HUDEP-2 (cell line): ENCODE data around the gene CCN5.
"Not testable (repeated sequence)": the region's sequence is repeated elsewhere in the genome, so short reads cannot be mapped to it uniquely, and the experiment has no call there.

Source experiments
- DNase-seq, 76 experiments: peaks; one replicate each; lab custom pipeline; 2025; ENCODE audit not compliant: unreplicated experiment in 76 of 76; lab: John Stamatoyannopoulos, UW

The CCN5 gene

GRCh38 chr20:44752099-44752931, 37.1 kb downstream of the CCN5 start:
- DNase-seq = no peak

DNA sequence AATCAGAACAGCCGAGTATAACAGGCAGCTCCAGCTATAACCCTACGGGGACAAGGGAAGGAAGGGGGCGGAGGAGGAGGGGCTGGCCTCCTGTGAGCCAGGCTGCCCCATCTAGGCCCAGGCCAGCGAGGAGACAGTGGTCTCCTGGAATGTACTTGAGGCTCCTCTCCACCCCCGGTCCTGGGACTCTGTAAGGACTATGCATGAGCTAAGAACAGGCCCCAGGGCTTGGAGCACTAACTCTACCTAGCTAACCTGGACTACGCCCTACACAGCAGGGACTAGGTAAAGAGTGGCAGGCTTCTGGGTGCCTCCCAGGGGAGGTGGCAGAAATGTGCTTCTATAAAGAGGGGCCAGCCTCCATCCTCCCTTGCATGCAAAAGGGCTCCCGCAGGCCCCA, 39.4 kb downstream of the CCN5 start:
- no peak for DNase-seq

DNA sequence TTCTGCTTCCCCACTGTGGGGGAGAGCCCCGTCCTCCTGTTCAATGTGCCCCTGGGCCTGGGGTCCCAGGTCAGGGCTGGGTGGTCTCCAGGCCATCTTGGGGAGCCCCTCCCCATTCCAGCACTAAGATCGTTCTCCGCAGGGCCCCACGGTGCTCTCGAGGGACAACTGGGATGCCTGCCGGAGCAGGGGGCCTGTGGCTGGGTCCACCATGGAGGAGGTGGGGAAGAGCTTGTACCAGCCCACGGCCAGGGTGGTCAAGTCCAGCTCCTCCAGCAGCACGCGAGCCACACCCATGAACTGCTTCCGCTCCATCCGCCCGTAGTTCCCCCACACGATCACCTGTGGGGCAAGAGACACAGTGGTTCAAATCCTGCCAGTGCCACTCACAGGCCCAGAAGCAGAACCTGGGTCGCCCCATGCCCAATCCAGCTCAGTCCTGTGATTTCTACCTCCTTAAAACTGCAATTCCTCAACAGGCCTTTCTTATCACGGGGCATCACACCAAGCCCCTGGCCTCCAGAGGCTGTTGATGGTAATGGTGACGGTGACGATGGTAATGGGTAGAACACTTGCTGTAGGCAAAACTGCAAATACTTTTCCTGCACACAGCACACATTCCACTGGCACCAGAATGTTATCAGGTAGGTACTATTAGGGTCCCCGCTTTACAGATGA, 41.0 kb downstream of the CCN5 start:
- no peak for DNase-seq

DNA sequence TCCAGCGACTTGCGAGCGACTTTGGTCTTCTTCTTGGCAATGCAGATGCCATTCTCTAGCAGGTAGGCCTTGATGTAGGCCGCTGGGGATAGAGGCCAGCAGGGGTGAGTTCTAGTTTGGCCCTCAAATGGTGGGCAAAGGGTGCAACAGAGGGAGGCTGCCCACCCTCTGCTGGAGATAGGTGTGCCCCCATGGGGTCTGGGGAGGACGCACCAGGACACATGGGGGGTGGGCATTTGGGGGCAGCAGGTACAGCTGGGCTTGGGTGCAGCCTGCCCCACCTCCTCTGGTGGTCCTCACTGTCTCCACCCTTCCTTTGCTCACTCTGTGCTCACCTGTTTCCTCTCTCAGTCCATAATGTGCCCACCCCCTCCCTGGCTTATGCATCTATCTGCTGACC, 41.8 kb downstream of the CCN5 start:
- DNase-seq = no peak

GRCh38 chr20:44758247-44759101, 43.3 kb downstream of the CCN5 start:
- no peak for DNase-seq

DNA sequence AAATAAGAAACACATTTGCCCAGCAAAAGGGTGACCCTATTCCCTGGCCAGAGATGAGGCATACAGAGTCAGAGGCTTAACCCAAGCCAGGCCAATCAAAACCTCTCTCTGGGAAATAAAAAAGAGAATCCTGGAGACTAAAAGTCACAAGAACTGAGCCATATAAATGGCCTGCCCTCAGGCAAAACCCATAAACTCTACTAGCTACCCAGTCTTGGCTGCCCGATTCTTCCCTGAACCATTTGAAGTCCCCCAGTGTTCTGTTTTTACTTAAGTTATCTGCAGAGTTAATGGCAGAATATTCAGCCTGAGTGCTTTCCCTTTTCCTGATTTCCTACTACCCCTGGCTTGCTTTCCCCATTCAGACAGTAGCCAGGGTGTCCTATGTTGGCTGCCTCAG, 44.4 kb downstream of the CCN5 start:
- no peak for DNase-seq

GRCh38 chr20:44761423-44761822, 46.3 kb downstream of the CCN5 start:
- DNase-seq = no peak

DNA sequence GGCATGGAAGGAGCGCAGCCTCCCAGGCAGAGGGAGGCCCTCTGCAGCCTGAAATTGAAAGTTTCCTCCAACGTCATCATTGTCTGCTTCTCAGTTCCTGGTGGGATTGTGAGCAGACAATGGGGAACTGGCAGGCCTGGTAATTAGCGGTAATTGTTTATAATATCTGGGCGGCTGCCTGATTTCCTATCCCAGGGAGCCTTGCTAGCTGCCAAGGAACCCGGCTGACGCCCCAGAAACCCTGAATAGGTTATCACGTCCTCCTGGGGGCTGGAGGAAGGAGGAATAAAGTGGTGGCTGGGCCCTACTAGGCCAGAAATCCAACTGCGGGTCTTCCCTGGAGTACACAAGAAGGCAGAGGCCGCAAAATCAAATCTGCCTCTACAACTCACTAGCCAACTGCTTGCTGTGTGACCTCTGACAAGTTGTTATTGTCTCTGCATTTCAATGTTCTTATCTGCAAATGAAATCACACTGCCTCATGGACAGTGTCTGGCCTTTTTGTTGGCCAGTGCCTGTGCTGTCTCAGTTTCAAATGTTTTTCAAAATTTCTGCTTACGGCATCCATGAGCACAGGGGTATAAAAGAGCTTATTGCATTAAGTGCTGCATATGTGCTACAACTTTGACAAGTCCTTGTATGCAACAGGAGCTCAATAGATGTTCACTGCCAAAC, 47.4 kb downstream of the CCN5 start:
- no peak for DNase-seq

DNA sequence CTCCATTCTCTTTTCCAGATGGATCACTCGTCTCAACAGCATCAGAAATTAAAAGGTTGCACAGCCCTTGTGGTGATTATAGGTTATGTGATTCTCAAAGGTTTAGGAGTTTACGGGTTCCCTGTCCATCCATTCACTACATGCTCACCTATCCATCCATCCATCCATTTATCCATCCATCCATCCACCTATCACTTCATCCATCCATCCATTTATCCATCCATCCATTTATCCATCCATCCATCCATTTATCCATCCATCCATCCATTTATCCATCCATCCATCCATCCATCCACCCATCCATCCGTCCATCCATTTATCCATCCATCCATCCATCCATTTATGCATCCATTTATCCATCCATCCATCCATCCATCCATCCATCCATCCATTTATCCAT, 48.6 kb downstream of the CCN5 start:
- DNase-seq = not testable (repeated sequence)

DNA sequence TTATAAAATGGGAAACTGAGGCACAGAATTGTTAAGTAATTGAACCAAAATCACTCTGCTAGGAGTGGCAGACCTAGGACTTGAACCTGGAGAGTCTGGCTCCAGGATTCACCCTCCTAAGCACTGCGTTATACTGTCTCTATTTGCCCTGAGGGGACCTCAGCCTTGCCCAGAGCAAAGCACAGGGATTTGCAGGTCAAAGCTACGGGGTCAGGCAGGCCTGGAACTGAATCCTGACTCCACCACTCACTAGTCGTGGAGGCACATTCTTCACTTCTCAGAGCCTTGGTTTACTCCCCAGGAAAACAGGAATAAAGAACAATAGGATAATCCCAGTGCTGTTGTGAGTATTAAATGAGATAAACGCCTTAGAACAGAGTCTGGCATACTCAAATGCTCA, 49.9 kb downstream of the CCN5 start:
- DNase-seq = no peak

DNA sequence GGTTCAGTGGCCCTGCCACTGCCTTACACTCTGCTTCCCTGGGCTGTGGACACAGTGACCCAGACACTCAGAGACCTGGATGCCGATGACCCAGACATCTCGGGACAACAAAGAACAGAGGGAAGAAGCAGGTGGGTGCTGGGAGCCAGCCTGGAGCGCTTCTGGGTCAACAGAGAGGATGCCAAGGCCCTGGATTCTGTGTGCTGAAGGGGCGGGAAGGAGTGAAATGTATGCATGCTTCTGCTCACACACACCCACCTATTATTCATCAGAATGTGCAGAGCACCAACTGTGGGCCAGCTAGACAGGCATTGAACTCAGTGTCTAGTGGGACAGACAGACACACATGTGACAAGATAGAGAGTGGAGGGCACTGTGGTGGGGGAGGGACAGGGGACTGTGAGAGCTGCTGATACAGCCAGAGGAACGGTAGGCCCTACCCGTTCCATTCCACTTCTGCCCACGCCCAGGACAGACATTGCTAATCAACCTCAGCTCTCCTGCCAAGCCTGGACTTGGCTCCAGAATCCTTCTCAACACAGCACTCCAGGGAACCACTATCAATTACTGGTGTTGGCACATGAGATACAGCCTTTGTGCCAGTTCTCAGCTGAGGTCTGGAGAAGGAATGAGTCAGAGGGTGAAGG, 50.7 kb downstream of the CCN5 start:
- DNase-seq = peak in 1 of 76 experiments; percentile 10

DNA sequence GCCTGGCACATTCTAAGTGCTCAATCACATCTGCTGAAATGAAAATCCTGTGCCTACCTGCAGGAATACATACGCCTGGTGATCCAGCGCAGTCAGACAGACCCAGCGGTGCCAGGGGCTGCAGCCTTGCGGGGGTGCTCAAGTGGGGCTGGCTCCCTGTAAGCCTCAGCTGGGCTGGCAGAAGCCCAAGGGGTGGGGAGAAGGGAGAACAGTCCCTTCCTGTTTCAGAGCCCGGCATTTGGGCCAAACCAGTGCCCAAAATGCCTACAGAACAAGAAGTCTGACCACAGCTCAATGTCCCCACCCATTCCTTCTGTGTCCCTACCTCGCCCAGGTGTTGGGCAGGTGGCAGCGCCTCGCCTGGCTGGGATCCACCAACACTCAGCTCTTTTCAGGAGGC, 53.1 kb downstream of the CCN5 start:
- DNase-seq = no peak

DNA sequence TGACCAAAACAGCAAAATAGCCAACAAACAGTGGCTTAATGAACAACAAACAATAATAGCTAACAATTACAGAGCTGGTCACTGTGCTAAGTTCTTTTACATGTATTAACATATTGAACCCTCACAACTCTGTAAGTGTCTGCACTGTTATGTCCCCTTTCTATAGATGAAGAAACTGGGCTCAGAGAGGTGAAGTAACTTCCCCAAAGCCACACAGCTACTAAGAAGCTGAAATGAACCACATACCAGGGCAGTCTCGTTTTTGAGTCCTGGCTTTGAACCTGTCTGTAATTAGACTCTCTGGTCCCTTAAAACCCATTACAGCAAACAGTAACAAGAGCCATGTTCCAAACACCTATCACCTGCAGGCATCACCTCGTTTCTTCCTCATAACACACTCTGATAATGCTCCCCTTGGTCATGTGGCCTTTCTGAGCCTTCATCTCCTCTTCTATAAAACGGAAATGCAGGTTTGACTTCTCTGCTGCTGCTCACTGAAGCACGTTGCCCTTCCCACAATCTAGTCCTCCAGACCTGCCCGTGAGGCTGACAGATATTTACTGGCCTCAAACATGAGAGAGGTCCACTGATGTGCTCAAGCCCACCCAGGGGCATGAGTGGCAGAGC, 53.8 kb downstream of the CCN5 start:
- no peak for DNase-seq

GRCh38 chr20:44769481-44769863, 54.3 kb downstream of the CCN5 start:
- DNase-seq = no peak

GRCh38 chr20:44770484-44771171, 55.5 kb downstream of the CCN5 start:
- DNase-seq = no peak

GRCh38 chr20:44771172-44771535, 56.0 kb downstream of the CCN5 start:
- no peak for DNase-seq

- DNase-seq = no peak
These were observed 57.5 kb downstream of the CCN5 start for GRCh38 chr20:44772636-44773035.

- DNase-seq = no peak
These were observed 58.1 kb downstream of the CCN5 start for GRCh38 chr20:44773070-44773829.

GRCh38 chr20:44776980-44777379, 61.8 kb downstream of the CCN5 start:
- DNase-seq = peak in 5 of 76 experiments; percentile 4 to 29 (median 7)
